Spleen (tissue), 11 donors: ENCODE results near the gene CTNNA1. TPM values are rescaled to one million over a fixed set of nuclear protein-coding genes. Genes with fewer than 3 reads are reported as not detected.

Experiments used
- DNase-seq: peaks from one replicate; pipeline ENCODE4 v3.0.0-alpha.2; 2020
- H3K27ac ChIP-seq, 8 donors: fragments of 200-600 bp; sonication (generic) in 7 of 8; 1 replicate in 4 of 8; 2 replicates in 4 of 8; pipeline versions ENCODE4 v1.5.0 to v1.8.0; 2016 to 2021; ENCODE audit warnings: inconsistent platforms in 4 of 8, mild to moderate bottlenecking in 4 of 8, moderate library complexity in 1 of 8
- H3K27me3 ChIP-seq, 7 donors: fragments of 200-600 bp; sonication (generic) in 6 of 7; replicated peaks in 1 of 7; 1 replicate in 4 of 7; 2 replicates in 3 of 7; pipeline versions ENCODE4 v1.5.0 to v1.8.0; 2016 to 2021; ENCODE audit warnings: inconsistent platforms in 3 of 7, mild to moderate bottlenecking in 1 of 7
- H3K36me3 ChIP-seq, 6 donors: fragments of 200-600 bp; sonication (generic) in 5 of 6; 1 replicate in 4 of 6; 2 replicates in 2 of 6; pipeline versions ENCODE4 v1.5.0 to v1.8.0; 2016 to 2021; ENCODE audit warnings: inconsistent platforms in 2 of 6
- H3K4me1 ChIP-seq, 6 donors: fragments of 200-600 bp; sonication (generic) in 5 of 6; 1 replicate in 3 of 6; 2 replicates in 3 of 6; pipeline versions ENCODE4 v1.5.0 to v1.8.0; 2016 to 2021; ENCODE audit warnings: inconsistent platforms in 3 of 6
- H3K4me3 ChIP-seq, 8 donors: fragments of 200-600 bp; sonication (generic) in 7 of 8; 1 replicate in 4 of 8; 2 replicates in 4 of 8; pipeline versions ENCODE4 v1.5.0 to v1.8.0; 2016 to 2021; ENCODE audit warnings: inconsistent platforms in 4 of 8, mild to moderate bottlenecking in 4 of 8, moderate library complexity in 2 of 8
- H3K9me3 ChIP-seq, 8 donors: fragments of 200-600 bp; sonication (generic) in 7 of 8; 1 replicate in 4 of 8; 2 replicates in 4 of 8; pipeline versions ENCODE4 v1.5.0 to v1.8.0; 2016 to 2021; ENCODE audit warnings: inconsistent platforms in 4 of 8
- POLR2A ChIP-seq, 3 donors: fragments of 450-650 bp; IDR thresholded peaks; one replicate each; pipeline ENCODE4 v1.5.1; 2017; ENCODE audit warnings: antibody characterized with exemption in 3 of 3, mild to moderate bottlenecking in 1 of 3
- POLR2AphosphoS5 ChIP-seq, 3 donors: sonication (generic); formaldehyde crosslinking; IDR thresholded peaks; one replicate each; pipeline ENCODE4 v1.5.1; 2017; ENCODE audit warnings: antibody characterized with exemption in 3 of 3
- WGBS, 5 donors: extraction: QIAGEN DNeasy Blood & Tissue Kit in 3 of 5; methylation state at CpG; one replicate each; pipeline versions ENCODE4 v1.1.5 to v1.1.7; 2013 to 2018; 5-methylcytosine and 5-hydroxymethylcytosine counted together
- intact Hi-C: fragments of 100-400 bp; cut with DNase I; formaldehyde crosslinking; loops from one replicate; pipeline ENCODE4 v1.15.0; 2023; ENCODE audit warnings: low total_unique reads
- polyA plus RNA-seq, 3 donors: library from polyadenylated mRNA; stranded (reverse); fragments of 200-250 nt; gene quantifications; one replicate each; pipeline ENCODE4 v1.2.1, GENCODE V29; 2013
- total RNA-seq, 7 donors: library from RNA; depleted of rRNA in 3 of 7; stranded (reverse); fragments of >200 nt in 3 of 7; fragmentation: NEBNext Ultra II Directional in 4 of 7; extraction: Animal tissue kit (Norgen Biotek cat#: 25700) in 4 of 7; gene quantifications; one replicate each; pipeline versions ENCODE4 v1.1.0 to v1.2.1, GENCODE V29; 2016 to 2021
- TF ChIP-seq, protein P1 (sequence below), 11 experiments: fragments of 200-600 bp in 7 of 11; fragments of 450-650 bp in 4 of 11; sonication (generic) in 4 of 11; IDR thresholded peaks in 8 of 11; conservative IDR thresholded peaks in 3 of 11; 1 replicate in 7 of 11; 2 replicates in 4 of 11; pipeline versions ENCODE4 v1.4.0 to v1.8.0; 2016 to 2021; ENCODE audit warnings: antibody characterized with exemption in 11 of 11, inconsistent platforms in 4 of 11, mild to moderate bottlenecking in 1 of 11
- donor health status: healthy with polysubstance abuse.
- donor health status: DM: no; HTN: no; CAD: no; lungs with moderate emphysema.
- donor health status: DM: no; HTN: no; CAD: no.
- donor health status: Bipolar disorder and iron deficiency.
- donor health status: healthy.
- donor health status: DM: no; HTN: no; CAD: no.
- donor health status: DM: yes; HTN: yes; CAD: no.

Gene CTNNA1
- total and polyA plus RNA-seq, 10 donors = 26.7 to 313 (median 186) TPM

DNA sequence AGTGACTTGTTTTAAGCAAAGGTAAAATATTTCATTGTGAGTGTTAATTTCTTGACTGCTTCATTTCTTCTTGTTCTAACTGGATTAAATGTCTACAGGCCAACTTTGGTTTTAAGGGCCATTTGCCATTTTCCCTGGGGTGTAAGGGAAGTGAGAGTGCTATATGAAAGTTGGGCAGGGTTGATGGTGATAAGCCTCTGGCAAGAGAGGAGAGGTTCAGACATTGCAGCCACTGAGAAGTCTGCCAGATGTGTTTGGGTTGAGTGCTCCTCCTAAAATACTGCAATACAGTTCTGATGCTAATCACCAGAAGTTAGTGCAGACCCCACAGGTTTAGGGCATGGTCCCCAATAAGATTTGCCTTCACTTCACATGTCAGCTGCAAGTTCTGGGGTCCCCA lies 136.8 kb downstream of the CTNNA1 start:
- TF ChIP-seq, protein P1, sequence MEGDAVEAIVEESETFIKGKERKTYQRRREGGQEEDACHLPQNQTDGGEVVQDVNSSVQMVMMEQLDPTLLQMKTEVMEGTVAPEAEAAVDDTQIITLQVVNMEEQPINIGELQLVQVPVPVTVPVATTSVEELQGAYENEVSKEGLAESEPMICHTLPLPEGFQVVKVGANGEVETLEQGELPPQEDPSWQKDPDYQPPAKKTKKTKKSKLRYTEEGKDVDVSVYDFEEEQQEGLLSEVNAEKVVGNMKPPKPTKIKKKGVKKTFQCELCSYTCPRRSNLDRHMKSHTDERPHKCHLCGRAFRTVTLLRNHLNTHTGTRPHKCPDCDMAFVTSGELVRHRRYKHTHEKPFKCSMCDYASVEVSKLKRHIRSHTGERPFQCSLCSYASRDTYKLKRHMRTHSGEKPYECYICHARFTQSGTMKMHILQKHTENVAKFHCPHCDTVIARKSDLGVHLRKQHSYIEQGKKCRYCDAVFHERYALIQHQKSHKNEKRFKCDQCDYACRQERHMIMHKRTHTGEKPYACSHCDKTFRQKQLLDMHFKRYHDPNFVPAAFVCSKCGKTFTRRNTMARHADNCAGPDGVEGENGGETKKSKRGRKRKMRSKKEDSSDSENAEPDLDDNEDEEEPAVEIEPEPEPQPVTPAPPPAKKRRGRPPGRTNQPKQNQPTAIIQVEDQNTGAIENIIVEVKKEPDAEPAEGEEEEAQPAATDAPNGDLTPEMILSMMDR (IDR thresholded peaks at IDR 0.05 in 8 of 11, conservative IDR thresholded peaks at IDR 0.05 in 3 of 11) = no peak
- TF ChIP-seq POLR2A (IDR thresholded peaks at IDR 0.05) = no peak
- no peak for TF ChIP-seq POLR2AphosphoS5 (IDR thresholded peaks at IDR 0.05)
- intact Hi-C loops = no loop called here
- Histone ChIP-seq H3K27me3 (no peaks in the 10 kb centered on the region), H3K27ac (no peak overlapping the region), H3K4me3 (no peak overlapping the region), H3K4me1 (peaks cover 0 to 5% (median 0%) of the 10 kb centered on the region in 6 donors), H3K9me3 (peaks cover 0 to 22% (median 17%) of the 10 kb centered on the region in 8 donors), H3K36me3 (peaks cover 3 to 79% (median 39%) of the 10 kb centered on the region in 6 donors)
- DNase-seq = no peak

DNA sequence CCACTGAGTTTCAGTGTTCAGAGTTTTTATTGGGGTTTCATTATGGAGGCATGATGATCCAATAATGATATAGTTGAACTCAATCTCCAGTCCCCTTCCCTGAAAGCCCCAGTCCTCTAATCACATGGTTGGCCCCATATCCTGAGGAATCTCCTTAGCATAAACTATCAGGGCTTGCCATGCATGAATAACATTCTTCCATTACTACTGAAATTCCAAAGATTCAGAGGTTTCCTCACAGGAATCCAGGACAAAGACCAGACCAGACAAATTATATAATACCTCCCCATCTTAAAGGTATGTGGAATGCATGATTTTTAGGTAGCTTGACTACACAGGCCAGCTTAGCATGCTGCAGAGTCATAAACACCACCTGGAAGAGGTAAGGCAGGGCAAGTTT lies 137.4 kb downstream of the CTNNA1 start:
- H3K36me3 ChIP-seq = peaks cover 3 to 79% (median 39%) of the 10 kb centered on the region in 6 donors
- H3K27me3 ChIP-seq = no peaks in the 10 kb centered on the region
- intact Hi-C loops = no loop called here
- no peak overlapping the region for H3K4me3 ChIP-seq
- H3K9me3 ChIP-seq = peaks cover 0 to 22% (median 17%) of the 10 kb centered on the region in 8 donors
- DNase-seq = no peak
- H3K27ac ChIP-seq = no peak overlapping the region
- no peak for TF ChIP-seq POLR2A (IDR thresholded peaks at IDR 0.05)
- TF ChIP-seq, protein P1 (IDR thresholded peaks at IDR 0.05 in 8 of 11, conservative IDR thresholded peaks at IDR 0.05 in 3 of 11) = no peak
- TF ChIP-seq POLR2AphosphoS5 (IDR thresholded peaks at IDR 0.05) = no peak
- peaks cover 0 to 5% (median 0%) of the 10 kb centered on the region in 6 donors for H3K4me1 ChIP-seq

- Histone ChIP-seq H3K36me3 (peaks cover 0 to 50% (median 2%) of the 10 kb centered on the region in 6 donors), H3K27ac (no peak overlapping the region), H3K4me1 (peaks cover 0 to 24% (median 3%) of the 10 kb centered on the region in 6 donors), H3K27me3 (no peaks in the 10 kb centered on the region), H3K4me3 (no peak overlapping the region), H3K9me3 (peaks cover 0 to 3% (median 1%) of the 10 kb centered on the region in 8 donors)
- 70 to 93% (median 84%) methylated on average over 1 of the region's 1 CpG for WGBS, 5 donors
- no peak for DNase-seq
- TF ChIP-seq, protein P1 (IDR thresholded peaks at IDR 0.05 in 8 of 11, conservative IDR thresholded peaks at IDR 0.05 in 3 of 11) = no peak
- TF ChIP-seq POLR2AphosphoS5 (IDR thresholded peaks at IDR 0.05) = no peak
- intact Hi-C loops = no loop called here
Measured at GRCh38 chr5:138895918-138896317, 142.7 kb downstream of the CTNNA1 start.

- WGBS, 5 donors = 84 to 97% (median 89%) methylated on average over 1 of the region's 1 CpG
- Histone ChIP-seq H3K36me3 (peaks cover 0 to 45% (median 0%) of the 10 kb centered on the region in 6 donors), H3K27ac (no peak overlapping the region), H3K27me3 (no peaks in the 10 kb centered on the region), H3K4me3 (no peak overlapping the region), H3K9me3 (no peaks in the 10 kb centered on the region), H3K4me1 (peaks cover 0 to 38% (median 3%) of the 10 kb centered on the region in 6 donors)
- no peak for DNase-seq
- TF ChIP-seq POLR2AphosphoS5 (IDR thresholded peaks at IDR 0.05) (no peak), POLR2A (IDR thresholded peaks at IDR 0.05) (no peak)
- TF ChIP-seq, protein P1 (IDR thresholded peaks at IDR 0.05 in 8 of 11, conservative IDR thresholded peaks at IDR 0.05 in 3 of 11) = no peak
- intact Hi-C loops = no loop called here
Measured at GRCh38 chr5:138898299-138898698, 145.1 kb downstream of the CTNNA1 start.
